Stimulated activated CD4-positive, alpha-beta T cell treated with anti-CD3 and anti-CD28 coated beads, Interleukin-1b, Interleukin-23, amount 100 ng/mL, for 1 hour (primary cell): ENCODE results near the gene ZC3H11A.

Experiments
- DNase-seq, 2 donors: peaks; one replicate each; pipeline ENCODE4 v3.0.0-alpha.2; 2020; ENCODE audit warnings: low read depth in 2 of 2

The ZC3H11A gene

DNA sequence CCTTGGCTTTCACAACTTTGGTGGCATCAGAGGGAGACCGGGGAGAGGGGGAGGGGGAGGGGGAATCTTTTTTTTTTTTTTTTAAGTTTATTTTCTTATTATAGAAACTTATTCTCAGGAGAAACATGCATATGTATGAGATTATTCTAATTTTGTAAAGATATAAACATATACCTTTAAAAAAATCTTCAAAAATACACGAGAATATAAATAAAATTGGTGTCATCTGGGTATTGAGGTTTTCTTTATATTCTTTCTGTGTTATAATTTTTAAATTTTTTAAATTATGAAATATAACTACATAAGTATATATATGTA, 47.1 kb downstream of the ZC3H11A start:
- DNase-seq: no peak

DNA sequence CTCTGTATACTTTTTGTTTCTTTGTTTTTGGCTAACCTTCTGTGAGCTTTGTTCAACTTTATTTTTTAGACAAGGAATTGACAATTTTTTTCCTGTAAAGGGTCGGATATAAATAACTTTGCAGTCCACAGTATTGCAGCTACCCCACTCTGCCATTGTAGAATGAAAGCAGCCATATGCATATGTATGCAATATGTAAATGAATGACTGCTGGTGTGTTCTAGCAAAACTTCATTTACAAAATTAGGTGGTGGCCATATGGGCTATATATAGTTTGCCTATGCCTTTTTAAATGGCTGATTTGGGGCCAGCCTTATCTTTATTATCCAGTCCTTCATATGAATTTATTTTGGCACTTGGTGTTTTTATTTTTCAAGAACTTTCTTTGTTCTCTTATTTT, 48.0 kb downstream of the ZC3H11A start:
- no peak for DNase-seq
